MM.1S (cell line): ENCODE measurements around the gene SCYGR4.

Experiments used
- DNase-seq: peaks from one replicate; pipeline ENCODE4 v3.0.0-alpha.2; 2015
- H2AFZ ChIP-seq: fragments of 300-600 bp; sonication (generic); 2 replicates; pipeline ENCODE4 v1.6.0; 2016; ENCODE audit warnings: antibody characterized with exemption, low read length
- H3F3A ChIP-seq: fragments of 300-600 bp; sonication (generic); 2 replicates; pipeline ENCODE4 v1.6.1; 2016; ENCODE audit warnings: mild to moderate bottlenecking, antibody characterized with exemption, low read length, moderate library complexity, mixed read lengths; ENCODE audit not compliant: insufficient read depth
- H3K27ac ChIP-seq: fragments of 300-600 bp; sonication (generic); 2 replicates; pipeline ENCODE4 v1.5.1; 2016; ENCODE audit warnings: mild to moderate bottlenecking, low read length
- H3K27me3 ChIP-seq: fragments of 300-600 bp; sonication (generic); replicated peaks from 2 replicates; pipeline ENCODE4 v1.6.0; 2016; ENCODE audit warnings: low read length; ENCODE audit not compliant: insufficient read depth
- H3K36me3 ChIP-seq: fragments of 300-600 bp; sonication (generic); replicated peaks from 2 replicates; pipeline ENCODE4 v1.6.1; 2016; ENCODE audit warnings: mild to moderate bottlenecking, low read length, mixed read lengths; ENCODE audit not compliant: insufficient read depth
- H3K4me1 ChIP-seq: fragments of 300-600 bp; sonication (generic); 2 replicates; pipeline ENCODE4 v1.6.1; 2016; ENCODE audit warnings: low read length, mixed read lengths
- H3K4me2 ChIP-seq: fragments of 300-600 bp; sonication (generic); 2 replicates; pipeline ENCODE4 v1.6.0; 2016; ENCODE audit warnings: low read depth, low read length
- H3K4me3 ChIP-seq: fragments of 300-600 bp; sonication (generic); 2 replicates; pipeline ENCODE4 v1.5.1; 2016; ENCODE audit warnings: low read length, mixed read lengths
- H3K79me2 ChIP-seq: fragments of 300-600 bp; sonication (generic); 2 replicates; pipeline ENCODE4 v1.6.1; 2016; ENCODE audit warnings: mixed run types, low read length, mixed read lengths
- H3K9ac ChIP-seq: fragments of 300-600 bp; sonication (generic); 2 replicates; pipeline ENCODE4 v1.6.1; 2016; ENCODE audit warnings: low read length, mixed read lengths
- H3K9me2 ChIP-seq: fragments of 300-600 bp; sonication (generic); replicated peaks from 2 replicates; pipeline ENCODE4 v1.6.1; 2016; ENCODE audit warnings: mild to moderate bottlenecking, low read length, mixed read lengths; ENCODE audit not compliant: insufficient read depth
- H3K9me3 ChIP-seq: fragments of 300-600 bp; sonication (generic); replicated peaks from 2 replicates; pipeline ENCODE4 v1.6.1; 2016; ENCODE audit warnings: mild to moderate bottlenecking, low read length, mixed read lengths; ENCODE audit not compliant: insufficient read depth
- H4K20me1 ChIP-seq: fragments of 300-600 bp; sonication (generic); 2 replicates; pipeline ENCODE4 v1.6.1; 2016; ENCODE audit warnings: mild to moderate bottlenecking, low read length, moderate library complexity, mixed read lengths; ENCODE audit not compliant: insufficient read depth
- EZH2 ChIP-seq: fragments of 300-600 bp; sonication (generic); optimal IDR thresholded peaks from 2 replicates; pipeline ENCODE3; 2017; ENCODE audit warnings: low read depth, mild to moderate bottlenecking, antibody characterized with exemption, low read length, mixed read lengths
- EZH2phosphoT487 ChIP-seq: fragments of 300-600 bp; sonication (generic); IDR thresholded peaks from 2 replicates; pipeline ENCODE4 v1.6.1; 2018; ENCODE audit warnings: antibody characterized with exemption, low read length
- TF ChIP-seq, protein P1 (sequence below): fragments of 300-600 bp; sonication (generic); IDR thresholded peaks from 2 replicates; pipeline ENCODE4 v1.5.1; 2016; ENCODE audit warnings: antibody characterized with exemption, low read length, mixed read lengths

SCYGR4 gene

GRCh38 chr2:227632827-227633226 lies 15.5 kb downstream of the SCYGR4 start:
- no peaks in the 10 kb centered on the region for H3K4me1 ChIP-seq
- H3F3A ChIP-seq: no peaks in the 10 kb centered on the region
- no peak for DNase-seq
- no peak overlapping the region for H3K4me3 ChIP-seq
- no peak overlapping the region for H3K4me2 ChIP-seq
- H3K79me2 ChIP-seq: no peaks in the 10 kb centered on the region
- no peaks in the 10 kb centered on the region for H3K9me2 ChIP-seq
- no peaks in the 10 kb centered on the region for H4K20me1 ChIP-seq
- no peaks in the 10 kb centered on the region for H3K27me3 ChIP-seq
- no peaks in the 10 kb centered on the region for H3K9me3 ChIP-seq
- H3K27ac ChIP-seq: no peak overlapping the region
- H3K9ac ChIP-seq: no peak overlapping the region
- no peaks in the 10 kb centered on the region for H3K36me3 ChIP-seq
- no peak for TF ChIP-seq EZH2
- no peak for TF ChIP-seq EZH2phosphoT487
- TF ChIP-seq, protein P1, sequence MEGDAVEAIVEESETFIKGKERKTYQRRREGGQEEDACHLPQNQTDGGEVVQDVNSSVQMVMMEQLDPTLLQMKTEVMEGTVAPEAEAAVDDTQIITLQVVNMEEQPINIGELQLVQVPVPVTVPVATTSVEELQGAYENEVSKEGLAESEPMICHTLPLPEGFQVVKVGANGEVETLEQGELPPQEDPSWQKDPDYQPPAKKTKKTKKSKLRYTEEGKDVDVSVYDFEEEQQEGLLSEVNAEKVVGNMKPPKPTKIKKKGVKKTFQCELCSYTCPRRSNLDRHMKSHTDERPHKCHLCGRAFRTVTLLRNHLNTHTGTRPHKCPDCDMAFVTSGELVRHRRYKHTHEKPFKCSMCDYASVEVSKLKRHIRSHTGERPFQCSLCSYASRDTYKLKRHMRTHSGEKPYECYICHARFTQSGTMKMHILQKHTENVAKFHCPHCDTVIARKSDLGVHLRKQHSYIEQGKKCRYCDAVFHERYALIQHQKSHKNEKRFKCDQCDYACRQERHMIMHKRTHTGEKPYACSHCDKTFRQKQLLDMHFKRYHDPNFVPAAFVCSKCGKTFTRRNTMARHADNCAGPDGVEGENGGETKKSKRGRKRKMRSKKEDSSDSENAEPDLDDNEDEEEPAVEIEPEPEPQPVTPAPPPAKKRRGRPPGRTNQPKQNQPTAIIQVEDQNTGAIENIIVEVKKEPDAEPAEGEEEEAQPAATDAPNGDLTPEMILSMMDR: no peak
- no peak overlapping the region for H2AFZ ChIP-seq

- Histone ChIP-seq H3K9ac (no peak overlapping the region), H3K9me2 (no peaks in the 10 kb centered on the region), H3K4me2 (no peak overlapping the region), H2AFZ (no peak overlapping the region), H3K9me3 (no peaks in the 10 kb centered on the region), H3K4me1 (no peaks in the 10 kb centered on the region), H3K79me2 (no peaks in the 10 kb centered on the region), H3K27me3 (no peaks in the 10 kb centered on the region), H4K20me1 (no peaks in the 10 kb centered on the region), H3K36me3 (no peaks in the 10 kb centered on the region), H3K4me3 (no peak overlapping the region), H3K27ac (no peak overlapping the region), H3F3A (no peaks in the 10 kb centered on the region)
- DNase-seq: no peak
- TF ChIP-seq EZH2 (no peak), EZH2phosphoT487 (no peak)
- TF ChIP-seq, protein P1: no peak
These were observed 16.9 kb downstream of the SCYGR4 start for GRCh38 chr2:227634201-227634600.

DNA sequence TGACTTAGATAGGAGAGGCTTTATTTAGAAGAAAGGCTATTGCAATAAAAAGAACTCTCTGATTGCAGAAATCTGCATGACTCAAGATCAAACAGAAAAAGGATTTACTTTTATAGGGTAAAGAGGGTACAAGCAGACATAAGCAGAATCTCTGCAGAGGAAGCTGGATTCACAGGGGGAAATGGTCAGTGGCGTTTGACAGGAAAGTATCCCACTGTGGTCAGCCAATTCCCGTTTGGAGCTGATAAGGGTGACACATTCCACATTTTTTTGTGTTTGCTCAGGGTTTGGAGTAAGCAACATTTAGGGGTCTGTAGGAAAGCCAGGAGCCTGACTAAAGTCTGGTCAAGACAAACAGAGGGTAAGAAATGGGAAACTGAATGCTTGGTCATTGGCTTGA lies 25.4 kb downstream of the SCYGR4 start:
- H3K9me2 ChIP-seq: no peaks in the 10 kb centered on the region
- no peaks in the 10 kb centered on the region for H3K27me3 ChIP-seq
- H3K9ac ChIP-seq: no peak overlapping the region
- no peaks in the 10 kb centered on the region for H4K20me1 ChIP-seq
- no peaks in the 10 kb centered on the region for H3K9me3 ChIP-seq
- H3K27ac ChIP-seq: no peak overlapping the region
- DNase-seq: no peak
- H3K4me1 ChIP-seq: no peaks in the 10 kb centered on the region
- TF ChIP-seq EZH2phosphoT487: no peak
- TF ChIP-seq, protein P1: no peak
- no peak for TF ChIP-seq EZH2
- H3K4me2 ChIP-seq: no peak overlapping the region
- H2AFZ ChIP-seq: no peak overlapping the region
- no peaks in the 10 kb centered on the region for H3K36me3 ChIP-seq
- H3F3A ChIP-seq: no peaks in the 10 kb centered on the region
- H3K79me2 ChIP-seq: no peaks in the 10 kb centered on the region
- no peak overlapping the region for H3K4me3 ChIP-seq
